Measurements from ENCODE around the gene MAP2K5. TPM values are rescaled to one million over a fixed set of nuclear protein-coding genes. Genes with fewer than 3 reads are reported as not detected.

The MAP2K5 gene
- total RNA-seq, 1 donor from 2014 or later = 26.1 TPM

GRCh38 chr15:67738056-67738455 is 195.6 kb downstream of the MAP2K5 start:
- no peaks in the 10 kb centered on the region for H3K27me3 Mint-ChIP-seq (ENCODE audit: unreplicated experiment)
- peaks cover 5% of the 10 kb centered on the region for H3K36me3 Mint-ChIP-seq (ENCODE audit: unreplicated experiment)
- no peak overlapping the region for H3K27ac Mint-ChIP-seq (ENCODE audit: unreplicated experiment)
- no peaks in the 10 kb centered on the region for H3K9me3 Mint-ChIP-seq (ENCODE audit: unreplicated experiment)
- H3K4me1 Mint-ChIP-seq (ENCODE audit: unreplicated experiment) = peaks cover 3% of the 10 kb centered on the region
- DNase-seq (ENCODE audit: extremely low spot score, unreplicated experiment) = no peak
- TF ChIP-seq CTCF (IDR thresholded peaks at IDR 0.05) = no peak
- H3K4me3 Mint-ChIP-seq (ENCODE audit: unreplicated experiment) = no peak overlapping the region

GRCh38 chr15:67740405-67740804 is 197.9 kb downstream of the MAP2K5 start:
- peaks cover 5% of the 10 kb centered on the region for H3K36me3 Mint-ChIP-seq (ENCODE audit: unreplicated experiment)
- H3K27ac Mint-ChIP-seq (ENCODE audit: unreplicated experiment) = no peak overlapping the region
- H3K27me3 Mint-ChIP-seq (ENCODE audit: unreplicated experiment) = no peaks in the 10 kb centered on the region
- no peak overlapping the region for H3K4me3 Mint-ChIP-seq (ENCODE audit: unreplicated experiment)
- peaks cover 1% of the 10 kb centered on the region for H3K4me1 Mint-ChIP-seq (ENCODE audit: unreplicated experiment)
- DNase-seq (ENCODE audit: extremely low spot score, unreplicated experiment) = no peak
- no peaks in the 10 kb centered on the region for H3K9me3 Mint-ChIP-seq (ENCODE audit: unreplicated experiment)
- TF ChIP-seq CTCF (IDR thresholded peaks at IDR 0.05) = no peak

GRCh38 chr15:67741308-67741707 is 198.8 kb downstream of the MAP2K5 start:
- H3K36me3 Mint-ChIP-seq (ENCODE audit: unreplicated experiment) = peaks cover 5% of the 10 kb centered on the region
- no peak for DNase-seq (ENCODE audit: extremely low spot score, unreplicated experiment)
- H3K4me3 Mint-ChIP-seq (ENCODE audit: unreplicated experiment) = no peak overlapping the region
- peaks cover 2% of the 10 kb centered on the region for H3K4me1 Mint-ChIP-seq (ENCODE audit: unreplicated experiment)
- no peaks in the 10 kb centered on the region for H3K9me3 Mint-ChIP-seq (ENCODE audit: unreplicated experiment)
- no peak overlapping the region for H3K27ac Mint-ChIP-seq (ENCODE audit: unreplicated experiment)
- TF ChIP-seq CTCF (IDR thresholded peaks at IDR 0.05) = no peak
- no peaks in the 10 kb centered on the region for H3K27me3 Mint-ChIP-seq (ENCODE audit: unreplicated experiment)

- H3K27ac Mint-ChIP-seq (ENCODE audit: unreplicated experiment) = no peak overlapping the region
- peaks cover 4% of the 10 kb centered on the region for H3K36me3 Mint-ChIP-seq (ENCODE audit: unreplicated experiment)
- TF ChIP-seq CTCF (IDR thresholded peaks at IDR 0.05) = no peak
- H3K4me3 Mint-ChIP-seq (ENCODE audit: unreplicated experiment) = no peak overlapping the region
- H3K4me1 Mint-ChIP-seq (ENCODE audit: unreplicated experiment) = peaks cover 2% of the 10 kb centered on the region
- H3K27me3 Mint-ChIP-seq (ENCODE audit: unreplicated experiment) = no peaks in the 10 kb centered on the region
- H3K9me3 Mint-ChIP-seq (ENCODE audit: unreplicated experiment) = no peaks in the 10 kb centered on the region
- no peak for DNase-seq (ENCODE audit: extremely low spot score, unreplicated experiment)
These were observed 201.1 kb downstream of the MAP2K5 start for GRCh38 chr15:67743558-67743957.

GRCh38 chr15:67744331-67745072 is 202.0 kb downstream of the MAP2K5 start:
- H3K9me3 Mint-ChIP-seq (ENCODE audit: unreplicated experiment) = no peaks in the 10 kb centered on the region
- H3K36me3 Mint-ChIP-seq (ENCODE audit: unreplicated experiment) = peaks cover 6% of the 10 kb centered on the region
- H3K4me1 Mint-ChIP-seq (ENCODE audit: unreplicated experiment) = peaks cover 2% of the 10 kb centered on the region
- no peak overlapping the region for H3K27ac Mint-ChIP-seq (ENCODE audit: unreplicated experiment)
- TF ChIP-seq CTCF (IDR thresholded peaks at IDR 0.05) = no peak
- no peak for DNase-seq (ENCODE audit: extremely low spot score, unreplicated experiment)
- no peak overlapping the region for H3K4me3 Mint-ChIP-seq (ENCODE audit: unreplicated experiment)
- H3K27me3 Mint-ChIP-seq (ENCODE audit: unreplicated experiment) = no peaks in the 10 kb centered on the region

Measured in osteocyte (in vitro differentiated cells).